Measurements from ENCODE around the gene TMEM198.

Gene TMEM198

GRCh38 chr2:219562049-219563020 is 18.5 kb downstream of the TMEM198 start:
- DNase-seq (ENCODE audit: low read depth): no peak

DNA sequence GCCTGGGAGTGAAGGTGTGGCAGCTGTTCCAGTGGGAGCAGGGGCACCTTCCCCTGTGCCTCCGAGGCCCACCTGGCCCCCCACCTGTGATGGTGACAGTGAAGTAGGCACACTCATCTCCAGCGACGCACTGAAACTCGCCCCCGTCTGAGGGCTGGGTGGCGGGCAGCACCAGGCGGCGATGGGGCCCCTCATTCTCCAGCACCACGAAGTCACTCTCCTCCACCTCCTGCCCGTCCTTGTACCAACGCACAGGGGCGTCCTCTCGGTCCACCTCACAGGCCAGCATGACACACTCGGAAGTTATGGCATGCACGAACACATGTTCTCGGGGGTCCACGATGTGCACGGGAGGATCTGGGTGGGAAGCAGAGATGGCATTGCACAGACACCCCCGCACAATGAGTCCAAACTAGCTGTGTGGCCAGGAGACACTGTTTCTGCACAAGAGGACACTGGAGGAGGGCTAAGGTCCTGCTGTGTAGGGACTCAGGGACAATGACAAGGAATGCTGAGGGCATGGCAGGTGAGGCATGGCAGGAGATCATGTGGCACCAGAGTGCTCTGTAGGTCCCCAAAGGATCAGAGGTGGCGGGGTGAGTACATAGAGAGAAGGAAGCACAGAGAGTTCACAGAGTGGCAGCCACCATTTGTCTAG is 19.6 kb downstream of the TMEM198 start:
- DNase-seq (ENCODE audit: low read depth): no peak

- no peak for DNase-seq (ENCODE audit: low read depth)
These were observed 21.6 kb downstream of the TMEM198 start for GRCh38 chr2:219565130-219566080.

GRCh38 chr2:219566640-219567039 is 22.8 kb downstream of the TMEM198 start:
- DNase-seq (ENCODE audit: low read depth): no peak

DNA sequence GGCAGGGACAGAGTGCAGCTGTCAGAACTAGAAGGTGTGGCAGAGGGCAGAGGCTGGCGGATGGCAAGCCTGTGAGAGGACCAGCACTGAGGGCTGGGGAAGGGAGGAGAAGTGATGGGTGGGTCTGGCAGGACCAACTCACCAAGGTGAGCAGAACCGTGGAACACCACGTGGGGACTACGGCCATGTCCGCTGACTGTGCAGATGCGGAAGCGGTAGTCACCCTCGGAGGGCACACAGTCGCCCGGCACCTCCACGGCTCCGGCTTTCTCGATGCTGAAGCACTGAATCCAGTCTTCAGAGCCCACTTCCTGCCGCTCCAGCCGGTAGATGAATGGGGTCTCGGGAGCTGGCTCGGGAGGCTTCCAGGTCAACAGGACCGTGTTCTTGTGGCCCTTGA is 23.3 kb downstream of the TMEM198 start:
- no peak for DNase-seq (ENCODE audit: low read depth)

DNA sequence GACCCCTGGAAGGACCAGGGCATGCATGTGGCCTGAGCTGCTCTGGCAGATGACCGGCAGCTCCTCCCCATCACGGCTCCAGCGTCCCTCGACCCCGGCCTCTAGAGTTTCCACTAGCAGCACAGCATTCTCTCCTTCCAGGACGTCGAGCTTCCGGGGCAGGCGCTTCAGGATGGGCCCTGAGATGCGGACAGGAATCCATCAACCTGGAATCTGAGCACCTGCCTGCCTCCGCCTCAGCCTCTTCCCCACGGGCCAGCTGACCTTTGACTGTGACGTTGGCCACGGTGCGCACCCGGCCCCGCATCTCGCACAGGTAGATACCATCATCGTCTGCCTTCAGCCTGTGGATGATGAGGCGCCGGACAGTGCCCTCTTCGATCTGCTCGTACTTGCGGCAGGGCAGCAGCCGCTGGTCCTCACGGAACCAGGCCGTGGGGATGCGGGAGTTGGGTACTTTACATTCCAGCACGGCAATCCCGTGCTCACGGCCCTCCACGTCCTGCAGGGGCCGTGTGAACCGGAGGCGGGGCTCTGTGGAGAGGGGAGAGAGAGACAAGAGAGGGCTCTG is 24.0 kb downstream of the TMEM198 start:
- DNase-seq (ENCODE audit: low read depth): no peak

DNA sequence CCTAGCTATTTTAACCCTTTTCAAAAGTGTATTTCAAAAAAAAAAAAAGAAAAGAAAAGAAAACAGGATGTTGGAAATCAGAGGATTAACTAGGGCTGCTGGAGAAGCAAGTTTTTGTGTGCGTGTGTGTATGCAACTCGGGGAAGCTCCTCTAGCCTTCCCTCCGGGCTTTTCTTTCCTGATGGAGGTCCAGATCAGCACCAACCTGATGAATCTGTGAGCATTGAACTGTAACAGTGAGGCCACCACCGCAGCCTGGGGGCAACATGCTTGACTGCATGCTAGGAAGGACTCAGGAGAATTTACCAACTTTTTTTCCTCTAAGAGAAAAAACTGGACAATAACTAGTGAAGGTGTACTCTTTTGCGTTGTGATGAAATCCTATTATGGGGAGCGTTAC is 25.2 kb downstream of the TMEM198 start:
- DNase-seq (ENCODE audit: low read depth): no peak

DNA sequence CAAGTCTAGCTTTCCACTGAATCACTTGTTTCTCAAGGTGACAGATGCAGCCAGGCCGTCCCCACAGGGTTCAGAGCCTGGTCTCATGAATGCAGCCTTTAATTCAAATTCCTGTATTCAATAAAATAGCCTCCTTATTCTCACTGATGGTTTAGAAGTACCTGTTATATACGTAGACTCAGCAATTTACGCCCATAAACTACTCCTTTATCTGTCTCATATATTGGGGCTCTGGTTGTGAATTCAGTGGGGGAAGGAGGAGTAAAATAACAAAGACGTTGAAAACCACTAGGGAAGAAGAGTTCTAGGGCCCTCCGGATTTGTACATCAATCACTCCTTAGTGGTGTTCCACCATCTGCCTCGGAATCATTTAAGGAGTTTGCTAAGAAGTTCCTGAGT is 25.8 kb downstream of the TMEM198 start:
- no peak for DNase-seq (ENCODE audit: low read depth)

GRCh38 chr2:219570194-219570923 is 26.5 kb downstream of the TMEM198 start:
- DNase-seq (ENCODE audit: low read depth): no peak

GRCh38 chr2:219570924-219571310 is 27.1 kb downstream of the TMEM198 start:
- no peak for DNase-seq (ENCODE audit: low read depth)

DNA sequence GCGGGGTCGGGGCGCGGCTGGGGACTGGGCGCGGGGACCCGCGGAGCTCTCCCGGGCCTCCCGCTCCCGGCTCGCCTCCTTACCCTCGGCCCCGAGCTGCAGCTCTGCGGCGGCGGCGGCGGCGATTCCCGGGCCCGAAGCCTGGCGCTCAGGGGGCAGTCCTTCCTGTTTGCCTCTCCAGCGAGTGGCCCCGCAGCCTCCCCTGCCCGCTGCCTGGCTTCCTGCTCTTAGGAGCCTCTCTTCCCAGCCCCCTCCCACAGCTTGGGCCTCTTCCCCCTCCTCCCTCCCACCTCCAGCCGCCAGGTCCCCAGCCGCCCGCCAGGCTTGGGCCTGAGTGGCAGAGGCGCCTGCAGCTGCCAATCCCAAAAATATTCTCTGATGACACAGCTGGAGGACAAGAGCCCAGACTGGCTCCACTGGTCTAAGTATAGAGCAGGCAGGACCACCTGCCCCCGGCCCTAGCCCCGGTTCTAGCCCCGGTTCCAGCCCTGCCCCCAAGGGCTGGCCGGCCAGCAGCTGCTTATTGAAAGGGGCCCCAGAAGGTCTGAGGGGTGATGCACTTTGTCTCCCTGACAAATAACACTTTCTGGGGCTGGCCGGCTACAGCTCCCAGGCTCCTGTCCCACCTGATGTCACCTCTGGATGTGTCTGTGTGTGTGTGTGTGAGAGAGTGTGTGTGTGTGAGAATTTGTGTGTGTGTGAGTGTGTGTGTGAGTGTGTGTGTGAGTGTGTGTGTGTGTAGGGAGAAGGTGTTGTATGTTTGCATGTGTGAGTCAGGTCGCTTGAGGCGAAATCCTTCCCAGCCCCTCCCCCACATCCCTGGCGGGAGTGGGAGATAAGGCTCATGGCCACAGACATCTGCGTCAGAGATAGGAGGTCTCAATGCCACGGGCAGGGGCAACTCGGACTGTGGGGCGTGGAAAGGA is 27.7 kb downstream of the TMEM198 start, which contains the start of gene OBSL1:
Gene OBSL1, minus strand, starts transcription at position 229 of the 926 bp plus-strand sequence. CDS start 307 bp downstream, outside the sequence.
- DNase-seq (ENCODE audit: low read depth): no peak

- DNase-seq (ENCODE audit: low read depth): no peak
These were observed 28.6 kb downstream of the TMEM198 start, which contains the start of gene INHA for GRCh38 chr2:219572237-219573001. TSS of gene INHA (plus strand) at chr2:219572310. CDS start at chr2:219572375, 65 bp downstream.

DNA sequence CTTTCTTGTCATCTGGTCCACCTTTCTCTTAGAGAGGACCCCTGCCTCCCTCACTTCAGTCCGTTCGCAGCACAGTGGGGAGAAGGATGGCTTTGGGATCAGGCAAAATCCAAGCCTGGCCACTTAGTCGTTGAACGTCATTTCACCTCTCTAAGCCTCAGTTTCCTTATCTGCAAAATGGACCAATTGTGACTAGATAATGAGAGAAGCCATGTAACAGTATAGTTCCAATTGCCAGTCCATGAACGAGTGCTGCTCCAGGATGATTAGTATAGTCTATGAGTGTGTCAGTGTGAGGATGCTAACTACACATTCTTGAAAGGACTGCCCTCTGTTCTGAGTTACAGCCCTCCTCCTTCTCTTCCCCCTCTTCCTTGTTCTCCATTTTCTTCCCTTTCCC is 29.3 kb downstream of the TMEM198 start:
- DNase-seq (ENCODE audit: low read depth): no peak

DNA sequence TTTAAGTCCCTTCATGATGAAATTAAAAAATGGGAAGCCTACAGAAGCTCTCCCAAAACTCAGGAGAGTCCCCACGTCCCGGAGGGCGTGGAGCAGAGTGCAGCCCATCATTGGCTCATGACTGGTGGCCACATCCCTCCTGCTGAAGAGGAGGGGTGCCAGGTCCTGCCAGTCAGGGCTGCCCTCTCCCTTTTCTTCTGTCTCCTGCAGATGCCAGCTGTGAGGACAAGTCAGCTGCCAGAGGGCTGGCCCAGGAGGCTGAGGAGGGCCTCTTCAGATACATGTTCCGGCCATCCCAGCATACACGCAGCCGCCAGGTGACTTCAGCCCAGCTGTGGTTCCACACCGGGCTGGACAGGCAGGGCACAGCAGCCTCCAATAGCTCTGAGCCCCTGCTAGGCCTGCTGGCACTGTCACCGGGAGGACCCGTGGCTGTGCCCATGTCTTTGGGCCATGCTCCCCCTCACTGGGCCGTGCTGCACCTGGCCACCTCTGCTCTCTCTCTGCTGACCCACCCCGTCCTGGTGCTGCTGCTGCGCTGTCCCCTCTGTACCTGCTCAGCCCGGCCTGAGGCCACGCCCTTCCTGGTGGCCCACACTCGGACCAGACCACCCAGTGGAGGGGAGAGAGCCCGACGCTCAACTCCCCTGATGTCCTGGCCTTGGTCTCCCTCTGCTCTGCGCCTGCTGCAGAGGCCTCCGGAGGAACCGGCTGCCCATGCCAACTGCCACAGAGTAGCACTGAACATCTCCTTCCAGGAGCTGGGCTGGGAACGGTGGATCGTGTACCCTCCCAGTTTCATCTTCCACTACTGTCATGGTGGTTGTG is 30.9 kb downstream of the TMEM198 start:
- no peak for DNase-seq (ENCODE audit: low read depth)

DNA sequence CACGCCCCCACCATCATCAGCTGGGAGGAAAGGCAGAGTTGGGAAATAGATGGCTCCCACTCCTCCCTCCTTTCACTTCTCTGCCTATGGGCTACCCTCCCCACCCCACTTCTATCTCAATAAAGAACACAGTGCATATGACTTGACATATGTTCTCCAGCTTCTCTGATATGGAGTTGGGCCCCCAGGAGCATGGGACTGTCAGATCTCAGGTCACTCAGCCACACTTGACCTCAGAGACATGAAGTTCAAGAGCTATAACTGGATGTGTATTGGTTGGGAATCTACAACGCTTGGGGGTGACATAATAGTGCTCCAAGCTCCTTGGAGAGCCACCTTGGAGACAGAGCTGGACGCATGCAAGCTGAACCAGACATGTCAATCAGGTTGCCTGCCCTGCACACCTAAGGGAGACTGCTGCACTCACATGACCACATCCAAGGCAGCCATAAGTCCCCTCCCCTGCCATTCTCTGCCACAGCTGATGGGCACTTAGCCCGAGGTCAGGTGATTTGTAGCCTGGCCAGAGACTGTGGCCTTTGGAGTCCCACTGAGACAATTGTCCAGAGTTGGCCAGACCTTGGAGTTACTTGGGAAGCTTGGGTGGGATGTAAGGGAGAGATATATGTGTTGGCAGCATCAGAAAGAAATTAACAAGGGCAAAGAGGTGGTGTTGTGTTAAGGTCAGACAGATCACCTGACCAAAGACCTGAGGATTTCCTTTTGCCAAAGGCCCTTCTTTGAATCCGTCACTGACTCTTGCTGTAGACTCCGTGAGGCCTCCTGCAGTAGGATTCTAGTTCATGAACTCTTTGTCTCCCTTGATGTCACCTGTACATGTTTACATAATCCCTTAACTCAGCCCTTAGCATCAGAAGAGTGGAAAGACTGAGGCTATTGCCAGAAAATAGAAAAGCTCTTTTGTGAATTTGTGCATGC is 32.0 kb downstream of the TMEM198 start:
- no peak for DNase-seq (ENCODE audit: low read depth)

DNA sequence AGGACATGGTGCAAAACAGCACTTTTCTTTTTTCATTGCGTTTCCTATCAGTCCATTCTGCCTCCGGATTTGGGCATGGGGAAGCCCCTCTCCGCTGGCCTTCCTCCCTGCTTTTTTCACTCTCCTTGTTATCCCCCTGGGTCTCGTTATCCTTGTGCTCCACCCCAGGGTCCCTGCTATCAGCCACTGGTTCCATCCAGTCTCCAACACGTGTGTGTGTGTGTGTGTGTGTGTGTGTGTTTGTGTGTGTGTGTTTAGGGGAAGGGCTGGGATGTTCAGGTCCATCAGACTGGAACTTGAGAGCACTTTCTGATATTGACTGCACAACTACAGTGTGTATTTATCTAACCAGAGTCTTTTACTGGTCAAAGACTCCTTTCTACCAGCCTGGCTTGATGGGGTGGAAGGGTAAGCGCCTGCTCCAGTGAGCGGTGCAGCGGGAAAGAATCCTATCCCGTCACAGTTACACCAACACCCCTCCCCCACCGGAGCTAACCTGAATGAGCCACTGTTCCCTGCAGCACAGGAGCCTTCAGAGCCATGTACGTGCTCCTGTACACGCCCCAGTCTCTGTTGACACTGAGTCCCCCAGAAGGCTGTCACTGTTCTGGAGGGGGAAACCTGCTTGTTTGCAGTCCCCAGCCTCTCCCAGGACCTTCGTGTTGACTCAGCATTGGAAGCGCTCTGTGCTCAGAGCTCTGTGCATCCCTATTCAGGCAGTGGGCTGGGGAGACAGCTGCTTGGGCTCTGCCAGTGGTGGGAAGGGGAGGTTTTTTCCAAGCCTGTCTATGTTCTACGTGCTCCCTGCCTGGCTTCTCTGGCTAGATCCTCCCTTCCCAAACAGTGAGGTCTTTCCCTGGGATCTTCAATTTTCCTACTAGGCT is 32.9 kb downstream of the TMEM198 start:
- no peak for DNase-seq (ENCODE audit: low read depth)

Data from activated T-cell treated with anti-CD3 and anti-CD28 coated beads for 48 hours (primary cell).